Adipocyte (in vitro differentiated cells): ENCODE results near the gene PPP2R3A.
A peak's percentile ranks its signal among the peaks of the same experiment; 100 is the strongest.

Source experiments
- DNase-seq: peaks from one replicate; pipeline ENCODE4 v3.0.0-alpha.2; 2015; ENCODE audit warnings: low read depth
- H3K27me3 ChIP-seq: replicated peaks from 2 replicates; pipeline ENCODE4 v1.7.0; 2013; ENCODE audit warnings: mild to moderate bottlenecking, low read length, moderate library complexity; ENCODE audit not compliant: control insufficient read depth, insufficient read depth
- H3K36me3 ChIP-seq: 2 replicates; pipeline ENCODE4 v1.7.0; 2013; ENCODE audit warnings: low read length, mild to moderate bottlenecking, moderate library complexity; ENCODE audit not compliant: control insufficient read depth, insufficient read depth, severe bottlenecking
- H3K4me1 ChIP-seq: 2 replicates; pipeline ENCODE4 v1.7.0; 2013; ENCODE audit warnings: mild to moderate bottlenecking, low read length, moderate library complexity; ENCODE audit not compliant: control insufficient read depth, insufficient read depth
- H3K4me3 ChIP-seq: 2 replicates; pipeline ENCODE4 v1.7.0; 2013; ENCODE audit warnings: mild to moderate bottlenecking, low read length, moderate library complexity
- H3K9ac ChIP-seq: 2 replicates; pipeline ENCODE4 v1.7.0; 2013; ENCODE audit warnings: mild to moderate bottlenecking, low read length, moderate library complexity
- H3K9me3 ChIP-seq: 2 replicates; pipeline ENCODE4 v1.7.0; 2013; ENCODE audit warnings: mild to moderate bottlenecking, low read length, moderate library complexity; ENCODE audit not compliant: control insufficient read depth

PPP2R3A gene

DNA sequence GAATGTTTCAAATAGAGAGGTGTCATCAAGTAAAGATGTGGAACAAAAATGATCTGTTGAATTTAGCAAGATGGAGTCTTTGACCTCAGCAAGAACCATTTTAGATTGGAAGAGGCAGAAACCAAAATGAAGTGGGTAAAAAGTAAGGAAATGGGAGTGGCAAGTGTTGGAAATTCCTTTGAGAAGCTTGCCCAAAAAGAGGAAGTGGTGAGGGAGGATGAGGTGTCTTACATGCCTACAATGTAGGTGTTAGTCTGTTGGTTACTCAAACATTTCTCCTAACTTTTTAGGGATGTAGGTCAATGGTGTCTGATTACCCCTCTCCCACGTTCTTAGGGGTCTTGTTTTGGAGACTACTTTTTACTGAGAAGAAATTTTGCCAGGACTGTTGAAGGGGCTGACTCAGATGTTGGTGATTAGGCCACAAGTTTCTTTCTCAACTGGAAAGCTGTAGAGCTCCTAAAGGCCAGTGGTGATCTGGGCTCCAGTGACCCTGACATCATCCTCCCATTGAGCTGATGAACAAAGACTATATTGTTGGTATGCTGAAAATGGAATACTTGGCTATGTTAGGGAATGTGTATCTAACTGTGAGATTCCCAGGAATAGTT lies 5.1 kb downstream of the PPP2R3A start:
- Histone ChIP-seq H3K9me3 (no peaks in the 10 kb centered on the region), H3K4me3 (no peak overlapping the region), H3K9ac (no peak overlapping the region), H3K4me1 (peaks cover 31% of the 10 kb centered on the region), H3K36me3 (no peaks in the 10 kb centered on the region), H3K27me3 (no peaks in the 10 kb centered on the region)
- no peak for DNase-seq

DNA sequence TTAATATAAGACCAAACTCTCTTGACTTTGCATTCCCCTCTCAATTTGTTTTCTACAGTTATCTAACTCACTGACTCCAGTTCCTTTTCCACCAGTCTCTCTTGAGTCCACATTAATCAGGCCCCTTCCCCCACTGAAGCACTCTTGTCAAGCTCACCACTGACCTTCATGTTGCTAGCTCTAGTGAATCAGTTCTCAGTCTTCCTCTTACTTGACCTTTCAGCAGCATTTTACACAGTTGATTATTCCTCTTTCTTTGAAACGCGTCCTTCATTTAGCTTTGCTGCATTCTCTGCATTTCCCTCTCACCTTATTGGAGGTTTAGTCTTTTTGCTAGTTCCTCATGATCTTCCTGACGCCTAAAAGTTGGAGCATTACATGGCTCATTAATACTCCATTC lies 8.3 kb downstream of the PPP2R3A start:
- Histone ChIP-seq H3K4me3 (no peak overlapping the region), H3K9me3 (no peaks in the 10 kb centered on the region)

DNA sequence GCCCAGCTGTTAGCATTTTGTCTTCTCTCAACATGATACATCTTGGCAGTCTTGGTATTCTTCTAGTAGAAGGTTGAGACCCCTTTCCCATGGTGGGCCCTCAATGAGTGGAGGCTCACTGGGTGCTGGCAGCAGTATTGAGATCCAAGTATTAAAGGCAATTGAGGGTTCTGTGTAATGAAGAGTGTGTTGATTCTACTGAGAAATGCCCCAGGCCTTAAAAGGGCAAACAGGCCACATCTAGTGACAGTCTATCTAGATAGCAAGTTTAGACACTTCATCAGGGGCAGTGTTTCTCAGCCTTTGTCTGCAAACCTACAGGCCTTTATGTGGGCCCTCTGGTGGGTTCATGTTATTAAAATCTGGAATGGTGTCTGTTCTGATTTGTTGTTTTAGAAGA lies 9.5 kb downstream of the PPP2R3A start:
- DNase-seq = no peak
- Histone ChIP-seq H3K4me1 (peaks cover 12% of the 10 kb centered on the region), H3K4me3 (no peak overlapping the region), H3K9me3 (no peaks in the 10 kb centered on the region), H3K27me3 (no peaks in the 10 kb centered on the region), H3K9ac (no peak overlapping the region), H3K36me3 (no peaks in the 10 kb centered on the region)

More for the DNA sequence above, 8.3 kb downstream of the PPP2R3A start:
- peaks cover 13% of the 10 kb centered on the region for H3K4me1 ChIP-seq
- H3K27me3 ChIP-seq = no peaks in the 10 kb centered on the region
- no peak for DNase-seq
- H3K36me3 ChIP-seq = no peaks in the 10 kb centered on the region
- H3K9ac ChIP-seq = no peak overlapping the region

DNA sequence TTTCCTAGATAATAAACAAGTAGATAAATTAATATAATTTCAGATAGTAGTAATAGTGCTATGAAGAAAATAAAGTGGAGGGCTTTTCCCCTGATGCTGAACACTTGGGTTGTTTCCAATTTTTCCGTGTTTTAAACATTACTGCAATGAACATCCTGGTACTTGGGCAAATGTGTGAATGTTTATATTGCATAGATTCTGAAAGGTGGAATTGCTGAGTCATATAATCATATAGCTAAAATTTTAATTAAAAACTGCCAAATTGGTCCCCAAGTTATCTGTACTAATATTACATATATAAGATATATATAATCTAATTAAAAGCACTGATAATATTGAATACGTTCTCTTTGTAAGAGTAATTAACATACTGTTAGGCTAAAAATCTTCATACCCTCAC lies 10.0 kb downstream of the PPP2R3A start:
- no peaks in the 10 kb centered on the region for H3K36me3 ChIP-seq
- no peak overlapping the region for H3K4me3 ChIP-seq

DNA sequence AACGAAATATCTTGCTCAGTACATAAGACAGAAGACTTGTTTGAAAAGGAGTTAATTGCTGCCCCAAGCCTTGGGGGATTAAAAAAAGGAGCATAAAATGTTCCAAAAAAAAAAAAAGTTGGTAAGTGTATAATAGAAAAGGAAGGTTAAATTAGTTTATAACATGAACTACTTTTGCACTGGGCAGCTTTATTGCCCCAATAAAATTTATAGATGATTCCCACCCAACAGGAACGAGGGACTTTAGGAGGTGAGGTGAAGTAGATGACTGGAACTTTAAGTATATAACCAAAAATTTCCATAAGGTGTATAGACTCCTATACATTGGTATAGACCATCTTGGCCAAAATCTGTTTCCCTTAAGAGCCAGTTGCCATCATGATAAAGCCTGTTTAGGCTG lies 14.8 kb downstream of the PPP2R3A start:
- no peak overlapping the region for H3K4me3 ChIP-seq
- DNase-seq = no peak
- no peaks in the 10 kb centered on the region for H3K36me3 ChIP-seq
- H3K4me1 ChIP-seq = peaks cover 12% of the 10 kb centered on the region
- no peaks in the 10 kb centered on the region for H3K27me3 ChIP-seq
- no peak overlapping the region for H3K9ac ChIP-seq
- no peaks in the 10 kb centered on the region for H3K9me3 ChIP-seq

More for the DNA sequence above, 10.0 kb downstream of the PPP2R3A start:
- Histone ChIP-seq H3K9ac (no peak overlapping the region), H3K27me3 (no peaks in the 10 kb centered on the region), H3K4me1 (peaks cover 7% of the 10 kb centered on the region), H3K9me3 (no peaks in the 10 kb centered on the region)
- no peak for DNase-seq

DNA sequence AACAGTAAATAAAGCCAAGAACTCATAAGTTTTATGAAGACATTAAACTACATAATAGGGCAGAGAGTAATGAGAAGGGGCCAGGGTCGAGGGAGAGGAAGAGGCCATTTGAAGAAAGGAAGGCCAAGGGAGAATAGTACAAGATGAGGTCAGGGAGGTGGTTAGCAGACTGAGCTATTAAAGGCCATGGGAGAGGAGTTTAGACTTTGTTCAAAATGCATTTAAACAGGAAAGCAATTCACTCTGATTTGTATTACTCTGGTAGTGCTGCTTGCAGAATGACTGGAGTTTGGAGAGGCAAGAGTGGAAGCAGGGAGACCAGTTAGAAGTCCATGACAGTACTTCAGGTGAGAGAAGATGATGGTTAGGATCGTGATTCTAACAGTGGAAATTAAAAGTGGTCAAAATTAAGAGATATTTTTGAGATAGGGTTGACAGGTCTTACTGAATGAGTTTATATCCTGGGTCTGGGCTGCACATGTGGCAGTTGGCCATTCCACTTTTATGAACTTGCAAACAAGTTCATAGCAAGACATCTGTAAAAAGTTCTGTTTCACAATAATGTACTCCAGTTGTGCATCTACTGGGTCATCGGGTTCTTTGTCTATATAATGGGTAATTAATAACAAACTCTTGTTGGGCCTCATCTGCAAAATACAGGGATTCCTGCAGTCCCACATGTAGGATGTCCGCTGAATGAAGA lies 16.3 kb downstream of the PPP2R3A start:
- H3K36me3 ChIP-seq = no peaks in the 10 kb centered on the region

DNA sequence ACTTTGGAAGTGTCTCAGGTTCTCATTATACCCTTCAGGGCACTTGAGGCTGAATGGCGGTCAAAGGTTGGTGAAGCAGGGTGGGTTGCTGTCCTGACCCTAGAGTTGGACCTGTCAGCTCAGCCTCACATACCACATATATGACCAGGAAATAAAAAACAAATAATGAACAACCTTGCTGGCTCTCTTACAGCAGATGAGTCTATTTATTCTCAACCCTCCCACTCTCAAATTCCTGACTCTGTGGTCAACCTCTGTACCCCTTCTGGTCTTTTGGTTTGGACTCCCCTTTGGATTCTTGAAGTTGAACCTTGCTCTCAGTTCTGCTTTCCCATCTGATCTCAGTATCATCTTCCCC lies 16.9 kb downstream of the PPP2R3A start:
- no peak overlapping the region for H3K4me3 ChIP-seq
- no peak overlapping the region for H3K9ac ChIP-seq
- DNase-seq = no peak
- no peaks in the 10 kb centered on the region for H3K36me3 ChIP-seq
- no peaks in the 10 kb centered on the region for H3K27me3 ChIP-seq
- H3K4me1 ChIP-seq = peaks cover 12% of the 10 kb centered on the region
- no peaks in the 10 kb centered on the region for H3K9me3 ChIP-seq

More for the DNA sequence above, 16.3 kb downstream of the PPP2R3A start:
- DNase-seq = no peak
- Histone ChIP-seq H3K4me3 (no peak overlapping the region), H3K4me1 (peaks cover 12% of the 10 kb centered on the region), H3K9ac (no peak overlapping the region), H3K27me3 (no peaks in the 10 kb centered on the region), H3K9me3 (no peaks in the 10 kb centered on the region)

DNA sequence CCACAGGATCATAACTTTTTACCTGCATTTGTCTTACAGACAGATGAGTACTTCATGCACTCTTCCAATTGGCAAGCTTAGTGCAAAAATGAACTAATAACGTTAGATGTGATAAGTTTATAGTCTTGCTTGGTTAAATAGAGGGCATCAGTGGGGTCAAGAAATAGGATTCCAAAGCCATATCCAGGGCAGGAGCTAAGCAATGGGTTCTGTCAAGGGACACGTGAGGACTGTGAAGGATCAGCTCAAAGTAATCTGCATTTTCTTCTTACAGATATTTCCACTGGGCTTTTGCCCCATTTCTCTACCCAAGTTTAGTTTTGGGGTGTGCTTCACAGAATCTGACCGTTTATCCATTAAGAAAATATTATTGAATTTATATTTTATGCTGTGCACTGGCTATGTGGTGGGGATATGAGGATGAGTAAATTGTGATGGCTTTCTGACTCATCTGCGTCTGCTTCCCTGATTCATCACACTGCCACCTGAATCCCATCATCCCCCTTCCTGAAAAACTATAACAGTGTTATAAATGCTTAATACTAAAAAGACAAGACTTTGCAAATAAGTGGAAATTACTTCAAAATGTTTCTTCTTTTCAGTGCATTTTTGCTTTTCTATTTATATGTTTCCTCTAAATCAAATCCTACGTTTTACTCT lies 17.5 kb downstream of the PPP2R3A start:
- peak; percentile 22 for DNase-seq
- Histone ChIP-seq H3K9me3 (no peaks in the 10 kb centered on the region), H3K4me1 (peaks cover 12% of the 10 kb centered on the region), H3K36me3 (no peaks in the 10 kb centered on the region), H3K4me3 (no peak overlapping the region), H3K27me3 (no peaks in the 10 kb centered on the region), H3K9ac (no peak overlapping the region)

DNA sequence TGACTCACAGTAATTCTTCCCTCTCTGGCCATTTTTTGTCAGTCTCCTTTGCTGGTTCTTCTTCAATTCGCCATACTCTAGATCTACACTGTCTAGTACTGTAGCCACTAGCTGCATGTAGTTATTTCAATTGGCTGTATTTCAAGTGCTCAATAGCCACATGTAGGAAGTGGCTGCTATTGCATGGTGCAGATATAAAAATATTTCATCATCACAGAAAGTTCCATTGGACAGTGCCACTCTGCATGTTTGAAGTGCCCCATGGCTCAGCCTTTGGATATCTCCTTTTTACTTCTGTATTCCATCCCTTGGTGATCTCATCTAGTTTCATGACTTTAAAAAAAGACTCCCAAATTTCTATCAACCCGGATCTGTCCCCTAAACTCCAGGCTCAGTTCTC lies 22.1 kb downstream of the PPP2R3A start:
- no peaks in the 10 kb centered on the region for H3K36me3 ChIP-seq
- H3K27me3 ChIP-seq = no peaks in the 10 kb centered on the region
- peaks cover 29% of the 10 kb centered on the region for H3K4me1 ChIP-seq
- DNase-seq = no peak
- H3K9me3 ChIP-seq = no peaks in the 10 kb centered on the region
- no peak overlapping the region for H3K9ac ChIP-seq
- no peak overlapping the region for H3K4me3 ChIP-seq

DNA sequence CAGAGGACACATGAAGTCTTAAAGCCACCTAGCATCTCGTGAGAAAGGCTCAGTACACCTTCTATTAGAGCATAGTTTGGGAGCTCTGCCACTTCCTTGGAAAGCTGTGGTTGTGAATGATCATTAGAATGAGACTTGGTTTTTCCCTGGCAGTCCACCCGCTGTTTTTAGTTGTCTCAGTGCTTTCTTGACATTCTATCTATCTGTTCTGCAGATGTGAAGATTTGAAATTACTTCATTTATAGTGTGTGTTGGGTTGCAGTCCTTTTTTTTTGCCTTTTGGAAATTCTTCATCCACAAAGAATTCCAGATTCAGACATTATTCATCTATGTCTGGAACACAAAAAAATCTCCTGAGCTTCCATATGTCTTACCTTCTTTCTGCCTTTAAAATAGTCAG lies 23.7 kb downstream of the PPP2R3A start:
- no peaks in the 10 kb centered on the region for H3K27me3 ChIP-seq
- H3K4me3 ChIP-seq = no peak overlapping the region
- no peaks in the 10 kb centered on the region for H3K9me3 ChIP-seq
- H3K9ac ChIP-seq = no peak overlapping the region
- no peaks in the 10 kb centered on the region for H3K36me3 ChIP-seq
- peak; percentile 19 for DNase-seq
- H3K4me1 ChIP-seq = peaks cover 20% of the 10 kb centered on the region

DNA sequence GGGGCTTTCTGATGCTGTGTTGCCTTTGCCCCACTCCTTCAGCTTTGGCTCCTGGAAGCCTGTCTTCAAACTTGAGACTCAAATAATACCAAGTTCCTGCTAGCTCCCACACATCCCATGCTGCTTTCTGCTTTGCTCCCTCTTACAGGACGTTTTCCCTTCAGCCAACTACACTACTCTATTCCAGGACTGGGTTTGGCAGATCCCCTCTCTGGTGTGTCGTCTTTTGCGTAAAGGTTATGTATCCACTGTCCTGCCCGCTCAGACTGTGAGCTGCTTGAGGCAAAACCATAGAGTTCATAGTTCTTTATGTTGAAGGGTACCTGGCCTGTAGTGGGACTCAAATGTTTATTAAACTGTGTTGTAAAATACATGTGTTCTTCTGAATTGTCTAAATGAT lies 25.4 kb downstream of the PPP2R3A start:
- Histone ChIP-seq H3K4me3 (no peak overlapping the region), H3K9me3 (no peaks in the 10 kb centered on the region), H3K9ac (no peak overlapping the region), H3K36me3 (no peaks in the 10 kb centered on the region), H3K27me3 (no peaks in the 10 kb centered on the region), H3K4me1 (peaks cover 20% of the 10 kb centered on the region)
- DNase-seq = no peak
